Erythroblast (primary cell): ENCODE results near the gene USP44.

Experiments
- GATA1 ChIP-seq: IDR thresholded peaks from 2 replicates; pipeline ENCODE4 v1.6.1; 2011; ENCODE audit warnings: low read depth, mild to moderate bottlenecking, control low read depth, low read length, moderate library complexity
- POLR2A ChIP-seq: IDR thresholded peaks from 2 replicates; pipeline ENCODE4 v1.6.1; 2011; ENCODE audit warnings: mild to moderate bottlenecking, low read length

DNA sequence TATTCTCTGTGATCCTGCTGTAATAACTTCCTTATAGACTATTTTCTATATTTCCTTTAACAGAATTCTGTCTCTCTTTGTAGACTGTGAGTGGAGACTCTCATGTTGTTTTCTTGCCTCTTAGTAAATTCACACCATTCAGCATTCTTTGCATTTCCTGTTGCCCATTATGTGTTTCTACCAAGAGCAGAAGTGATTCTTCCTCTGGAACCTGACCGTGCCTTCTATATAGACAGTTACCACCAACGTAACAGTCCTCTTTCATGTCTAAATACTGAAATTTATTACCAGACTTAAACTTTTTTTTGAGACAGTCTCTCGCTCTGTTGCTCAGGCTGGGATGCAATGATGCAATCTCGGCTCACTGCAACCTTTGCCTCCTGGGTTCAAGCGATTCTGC is 46.2 kb downstream of the USP44 start:
- no peak for TF ChIP-seq POLR2A
- no peak for TF ChIP-seq GATA1
